ENCODE measurements around the gene FLNB.

Gene FLNB

GRCh38 chr3:58058361-58059263, 50.4 kb downstream of the FLNB start:
- no peak for DNase-seq

GRCh38 chr3:58059349-58060321, 51.4 kb downstream of the FLNB start:
- DNase-seq = no peak

GRCh38 chr3:58062472-58062871, 54.2 kb downstream of the FLNB start:
- DNase-seq = no peak

GRCh38 chr3:58063022-58063815, 55.0 kb downstream of the FLNB start:
- DNase-seq = no peak

- DNase-seq = no peak
These were observed 56.9 kb downstream of the FLNB start for GRCh38 chr3:58064923-58065638.

- DNase-seq = no peak
These were observed 57.5 kb downstream of the FLNB start for GRCh38 chr3:58065700-58066167.

GRCh38 chr3:58066842-58067241, 58.6 kb downstream of the FLNB start:
- no peak for DNase-seq

GRCh38 chr3:58068122-58068809, 60.0 kb downstream of the FLNB start:
- DNase-seq = no peak

GRCh38 chr3:58071480-58071971, 63.3 kb downstream of the FLNB start:
- DNase-seq = no peak

GRCh38 chr3:58072052-58072762, 64.0 kb downstream of the FLNB start:
- DNase-seq = no peak

GRCh38 chr3:58072763-58073130, 64.5 kb downstream of the FLNB start:
- DNase-seq = no peak

GRCh38 chr3:58073301-58074108, 65.3 kb downstream of the FLNB start:
- DNase-seq = no peak

- DNase-seq = no peak
These were observed 66.0 kb downstream of the FLNB start for GRCh38 chr3:58074116-58074715.

- no peak for DNase-seq
These were observed 66.8 kb downstream of the FLNB start for GRCh38 chr3:58074997-58075396.

GRCh38 chr3:58077596-58078285, 69.5 kb downstream of the FLNB start:
- no peak for DNase-seq

- DNase-seq = no peak
These were observed 70.4 kb downstream of the FLNB start for GRCh38 chr3:58078610-58079009.

- DNase-seq = no peak
These were observed 71.6 kb downstream of the FLNB start for GRCh38 chr3:58079773-58080172.

GRCh38 chr3:58082047-58082446, 73.8 kb downstream of the FLNB start:
- no peak for DNase-seq

- DNase-seq = no peak
These were observed 75.9 kb downstream of the FLNB start for GRCh38 chr3:58084166-58084565.
